GM19240 (cell line): ENCODE measurements around the gene TLE3.

Experiments
- DNase-seq: peaks from one replicate; pipeline ENCODE4 v3.0.0; 2011; ENCODE audit warnings: low spot score; ENCODE audit not compliant: insufficient read length

The TLE3 gene

GRCh38 chr15:70031261-70031660, 66.5 kb downstream of the TLE3 start:
- no peak for DNase-seq

GRCh38 chr15:70030851-70031250, 66.9 kb downstream of the TLE3 start:
- no peak for DNase-seq

GRCh38 chr15:70029297-70029701, 68.4 kb downstream of the TLE3 start:
- DNase-seq, result no peak

GRCh38 chr15:70027518-70027917, 70.2 kb downstream of the TLE3 start:
- DNase-seq, result no peak

- no peak for DNase-seq
Observed at GRCh38 chr15:70026991-70027390, 70.7 kb downstream of the TLE3 start.

- DNase-seq, result no peak
Observed at GRCh38 chr15:70025413-70026296, 72.1 kb downstream of the TLE3 start.

GRCh38 chr15:70024521-70024920, 73.2 kb downstream of the TLE3 start:
- DNase-seq, result no peak

GRCh38 chr15:70023769-70024491, 73.8 kb downstream of the TLE3 start:
- DNase-seq, result no peak

- DNase-seq, result no peak
Observed at GRCh38 chr15:70023064-70023768, 74.5 kb downstream of the TLE3 start.

- no peak for DNase-seq
Observed at GRCh38 chr15:70020229-70020628, 77.5 kb downstream of the TLE3 start.

GRCh38 chr15:70018646-70019600, 78.8 kb downstream of the TLE3 start:
- DNase-seq, result no peak

GRCh38 chr15:70017801-70018200, 79.9 kb downstream of the TLE3 start:
- DNase-seq, result no peak

GRCh38 chr15:70017025-70017424, 80.7 kb downstream of the TLE3 start:
- no peak for DNase-seq

- DNase-seq, result no peak
Observed at GRCh38 chr15:70016511-70016994, 81.2 kb downstream of the TLE3 start.

- DNase-seq, result peak; percentile 91
Observed at GRCh38 chr15:70014860-70015490, 82.7 kb downstream of the TLE3 start.

GRCh38 chr15:70014331-70014730, 83.4 kb downstream of the TLE3 start:
- DNase-seq, result no peak

GRCh38 chr15:70013656-70014313, 83.9 kb downstream of the TLE3 start:
- DNase-seq, result no peak

GRCh38 chr15:70012895-70013294, 84.8 kb downstream of the TLE3 start:
- no peak for DNase-seq

- no peak for DNase-seq
Observed at GRCh38 chr15:70008697-70009290, 88.9 kb downstream of the TLE3 start.
